Parathyroid adenoma (tissue), 2 donors: ENCODE data around the gene FARSA.

Source experiments
- H2AFZ ChIP-seq: fragments of 300-600 bp; sonication (generic); one replicate; pipeline ENCODE4 v1.7.0; 2017; ENCODE audit warnings: antibody characterized with exemption, mild to moderate bottlenecking
- H3K27ac ChIP-seq: fragments of 300-600 bp; sonication (generic); one replicate; pipeline ENCODE4 v1.7.0; 2017
- H3K27me3 ChIP-seq: fragments of 300-600 bp; sonication (generic); one replicate; pipeline ENCODE4 v1.7.0; 2017; ENCODE audit warnings: low read length; ENCODE audit not compliant: control insufficient read depth, insufficient read depth
- H3K36me3 ChIP-seq: fragments of 300-600 bp; sonication (generic); one replicate; pipeline ENCODE4 v1.7.0; 2017; ENCODE audit warnings: low read length; ENCODE audit not compliant: control insufficient read depth, insufficient read depth
- H3K4me1 ChIP-seq: fragments of 300-600 bp; sonication (generic); one replicate; pipeline ENCODE4 v1.7.0; 2017; ENCODE audit warnings: control low read depth
- H3K4me2 ChIP-seq: fragments of 300-600 bp; sonication (generic); one replicate; pipeline ENCODE4 v1.7.0; 2017; ENCODE audit warnings: low read length
- H3K4me3 ChIP-seq: fragments of 300-600 bp; sonication (generic); one replicate; pipeline ENCODE4 v1.7.0; 2017; ENCODE audit warnings: low read depth, low read length
- H3K79me2 ChIP-seq: fragments of 300-600 bp; sonication (generic); one replicate; pipeline ENCODE4 v1.7.0; 2017; ENCODE audit warnings: control low read depth
- H3K9ac ChIP-seq: fragments of 300-600 bp; sonication (generic); one replicate; pipeline ENCODE4 v1.7.0; 2017; ENCODE audit warnings: mild to moderate bottlenecking
- H3K9me3 ChIP-seq: fragments of 300-600 bp; sonication (generic); one replicate; pipeline ENCODE4 v1.7.0; 2017; ENCODE audit warnings: low read length; ENCODE audit not compliant: control insufficient read depth
- TF ChIP-seq, protein P1 (sequence below): fragments of 300-600 bp; sonication (generic); IDR thresholded peaks from one replicate; pipeline ENCODE4 v1.7.0; 2017; ENCODE audit warnings: antibody characterized with exemption, mild to moderate bottlenecking
- donor health status: primary hyperparathyroidism.

The FARSA gene

DNA sequence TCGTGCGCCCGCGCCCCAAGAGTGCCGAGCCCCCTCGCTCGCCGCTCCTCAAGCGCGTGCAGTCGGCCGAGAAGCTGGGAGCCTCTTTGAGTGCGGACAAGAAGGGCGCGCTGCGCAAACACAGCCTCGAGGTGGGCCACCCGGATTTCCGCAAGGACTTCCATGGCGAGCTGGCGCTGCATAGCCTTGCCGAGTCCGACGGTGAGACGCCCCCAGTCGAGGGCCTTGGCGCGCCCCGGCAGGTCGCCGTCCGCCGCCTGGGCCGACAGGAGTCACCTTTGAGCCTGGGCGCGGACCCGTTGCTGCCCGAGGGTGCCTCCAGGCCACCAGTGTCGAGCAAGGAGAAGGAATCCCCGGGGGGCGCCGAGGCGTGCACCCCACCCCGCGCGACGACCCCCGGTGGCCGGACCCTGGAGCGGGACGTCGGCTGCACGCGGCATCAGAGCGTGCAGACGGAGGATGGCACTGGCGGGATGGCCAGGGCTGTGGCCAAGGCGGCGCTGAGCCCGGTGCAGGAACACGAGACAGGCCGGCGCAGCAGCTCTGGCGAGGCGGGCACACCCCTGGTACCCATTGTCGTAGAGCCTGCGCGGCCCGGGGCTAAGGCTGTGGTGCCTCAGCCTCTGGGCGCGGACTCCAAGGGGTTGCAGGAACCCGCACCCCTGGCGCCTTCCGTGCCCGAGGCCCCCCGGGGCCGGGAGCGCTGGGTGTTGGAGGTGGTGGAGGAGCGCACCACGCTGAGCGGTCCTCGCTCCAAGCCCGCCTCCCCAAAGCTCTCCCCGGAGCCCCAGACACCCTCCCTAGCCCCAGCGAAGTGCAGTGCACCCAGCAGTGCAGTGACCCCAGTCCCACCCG is 59.4 kb downstream of the FARSA start:
- no peaks in the 10 kb centered on the region for H3K4me1 ChIP-seq
- no peaks in the 10 kb centered on the region for H3K27me3 ChIP-seq
- TF ChIP-seq, protein P1, sequence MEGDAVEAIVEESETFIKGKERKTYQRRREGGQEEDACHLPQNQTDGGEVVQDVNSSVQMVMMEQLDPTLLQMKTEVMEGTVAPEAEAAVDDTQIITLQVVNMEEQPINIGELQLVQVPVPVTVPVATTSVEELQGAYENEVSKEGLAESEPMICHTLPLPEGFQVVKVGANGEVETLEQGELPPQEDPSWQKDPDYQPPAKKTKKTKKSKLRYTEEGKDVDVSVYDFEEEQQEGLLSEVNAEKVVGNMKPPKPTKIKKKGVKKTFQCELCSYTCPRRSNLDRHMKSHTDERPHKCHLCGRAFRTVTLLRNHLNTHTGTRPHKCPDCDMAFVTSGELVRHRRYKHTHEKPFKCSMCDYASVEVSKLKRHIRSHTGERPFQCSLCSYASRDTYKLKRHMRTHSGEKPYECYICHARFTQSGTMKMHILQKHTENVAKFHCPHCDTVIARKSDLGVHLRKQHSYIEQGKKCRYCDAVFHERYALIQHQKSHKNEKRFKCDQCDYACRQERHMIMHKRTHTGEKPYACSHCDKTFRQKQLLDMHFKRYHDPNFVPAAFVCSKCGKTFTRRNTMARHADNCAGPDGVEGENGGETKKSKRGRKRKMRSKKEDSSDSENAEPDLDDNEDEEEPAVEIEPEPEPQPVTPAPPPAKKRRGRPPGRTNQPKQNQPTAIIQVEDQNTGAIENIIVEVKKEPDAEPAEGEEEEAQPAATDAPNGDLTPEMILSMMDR: no peak
- no peak overlapping the region for H3K4me2 ChIP-seq
- H2AFZ ChIP-seq: no peak overlapping the region
- H3K9ac ChIP-seq: no peak overlapping the region
- no peaks in the 10 kb centered on the region for H3K36me3 ChIP-seq
- no peak overlapping the region for H3K27ac ChIP-seq
- H3K79me2 ChIP-seq: no peaks in the 10 kb centered on the region
- no peak overlapping the region for H3K4me3 ChIP-seq
- H3K9me3 ChIP-seq: no peaks in the 10 kb centered on the region

DNA sequence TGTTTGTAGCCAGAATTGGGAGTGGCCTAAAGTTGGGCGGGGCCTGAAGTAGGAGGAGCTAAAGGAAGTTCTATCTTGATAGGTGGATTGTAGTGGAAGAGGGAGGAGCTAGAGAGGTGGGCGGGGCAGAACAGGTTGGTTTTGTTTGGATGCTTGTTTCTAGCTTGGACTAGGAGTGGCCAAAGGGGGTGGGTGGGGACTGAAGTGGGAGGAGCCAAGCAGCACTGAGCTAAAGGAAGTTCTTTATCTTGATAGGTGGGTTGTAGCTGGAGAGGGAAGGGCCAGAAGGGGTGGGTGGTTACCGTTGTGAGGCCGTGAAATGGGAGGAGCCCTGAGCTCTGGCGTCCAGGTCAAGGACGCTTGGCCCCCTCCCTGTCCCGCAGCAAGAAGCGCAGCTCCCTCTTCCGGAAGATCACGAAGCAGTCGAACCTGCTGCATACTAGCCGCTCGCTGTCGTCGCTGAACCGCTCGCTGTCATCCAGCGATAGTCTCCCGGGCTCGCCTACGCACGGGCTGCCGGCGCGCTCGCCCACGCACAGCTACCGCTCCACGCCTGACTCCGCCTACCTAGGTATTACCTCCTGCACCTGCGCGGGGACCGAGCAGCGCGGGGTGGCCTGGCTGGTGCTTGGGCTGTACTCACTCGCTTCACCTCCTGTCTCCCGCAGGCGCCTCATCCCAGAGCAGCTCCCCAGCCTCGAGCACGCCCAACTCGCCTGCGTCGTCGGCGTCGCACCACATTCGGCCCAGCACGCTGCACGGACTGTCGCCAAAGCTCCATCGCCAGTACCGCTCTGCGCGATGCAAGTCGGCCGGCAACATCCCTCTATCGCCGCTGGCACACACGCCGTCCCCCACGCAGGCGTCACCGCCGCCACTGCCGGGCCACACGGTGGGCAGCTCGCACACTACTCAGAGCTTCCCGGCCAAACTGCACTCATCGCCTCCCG is 60.3 kb downstream of the FARSA start:
- TF ChIP-seq, protein P1: no peak
- no peaks in the 10 kb centered on the region for H3K9me3 ChIP-seq
- peak overlapping the region; percentile 53 for H3K4me2 ChIP-seq
- H3K36me3 ChIP-seq: no peaks in the 10 kb centered on the region
- H3K9ac ChIP-seq: no peak overlapping the region
- no peaks in the 10 kb centered on the region for H3K27me3 ChIP-seq
- H3K4me1 ChIP-seq: no peaks in the 10 kb centered on the region
- H2AFZ ChIP-seq: no peak overlapping the region
- H3K27ac ChIP-seq: no peak overlapping the region
- H3K79me2 ChIP-seq: no peaks in the 10 kb centered on the region
- H3K4me3 ChIP-seq: peak overlapping the region; percentile 40
